GM18520 (cell line): ENCODE measurements around the gene CLTCL1.
"Not testable (repeated sequence)": the region's sequence is repeated elsewhere in the genome, so short reads cannot be mapped to it uniquely, and the experiment has no call there.

Experiments
- ATAC-seq: cut with Tn5 transposase; IDR thresholded peaks from one replicate; pipeline ENCODE4 v1.9.1; 2021; ENCODE audit not compliant: unreplicated experiment

The CLTCL1 gene

GRCh38 chr22:19291580-19292457, at the start of gene CLTCL1:
Gene CLTCL1, minus strand, starts transcription at chr22:19291719. Its CDS starts 78 bp downstream, at chr22:19291641.
- ATAC-seq: no peak

- ATAC-seq: no peak
Measured at GRCh38 chr22:19337137-19337536, 45.6 kb upstream of the CLTCL1 start.

GRCh38 chr22:19336133-19337075, 44.9 kb upstream of the CLTCL1 start:
- no peak for ATAC-seq

GRCh38 chr22:19331975-19332374, 40.5 kb upstream of the CLTCL1 start:
- ATAC-seq: no peak

- ATAC-seq: no peak
Measured at GRCh38 chr22:19331474-19331873, 40.0 kb upstream of the CLTCL1 start.

GRCh38 chr22:19330865-19331418, 39.4 kb upstream of the CLTCL1 start:
- no peak for ATAC-seq

- ATAC-seq: not testable (repeated sequence)
Measured at GRCh38 chr22:19330205-19330604, 38.7 kb upstream of the CLTCL1 start.

DNA sequence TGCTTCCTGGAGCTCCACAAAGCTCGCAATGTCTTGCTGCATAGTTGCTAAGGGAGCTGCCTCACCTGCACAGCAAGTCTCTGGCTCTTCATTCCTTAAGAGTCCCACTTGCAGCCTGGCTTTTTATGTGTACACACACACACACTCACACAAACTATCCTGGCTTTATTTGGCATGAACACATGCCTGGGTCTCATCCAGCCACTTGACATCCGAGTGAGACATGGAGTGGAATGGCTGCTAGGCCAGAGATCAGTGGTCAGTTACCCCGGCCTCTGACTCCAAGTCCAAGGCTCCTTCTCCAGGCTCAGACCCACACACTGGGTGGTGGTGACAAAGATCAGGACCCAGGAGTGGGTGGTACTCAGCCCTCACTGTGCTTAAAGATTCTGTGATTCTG, 37.9 kb upstream of the CLTCL1 start:
- ATAC-seq: no peak

GRCh38 chr22:19325296-19325948, 33.9 kb upstream of the CLTCL1 start:
- ATAC-seq: no peak

GRCh38 chr22:19323420-19323819, 31.9 kb upstream of the CLTCL1 start:
- ATAC-seq: not testable (repeated sequence)

DNA sequence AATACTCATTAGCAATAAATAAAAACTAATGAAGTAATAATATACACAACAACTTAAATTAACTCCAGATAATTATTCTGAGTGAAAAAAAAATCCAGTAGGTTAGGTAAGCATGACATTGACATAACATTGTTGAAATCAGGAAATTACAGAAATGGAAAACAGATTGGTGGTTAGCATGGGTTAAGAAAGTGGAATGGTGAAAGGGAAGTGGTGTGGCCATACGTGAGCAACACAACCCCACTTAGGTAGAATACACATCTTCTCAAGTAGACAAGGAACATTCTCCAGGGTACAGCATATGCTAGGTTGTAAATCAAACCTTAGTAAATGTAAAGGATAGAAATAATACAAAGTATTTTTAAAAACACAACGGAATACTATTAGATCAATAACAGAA, 30.2 kb upstream of the CLTCL1 start:
- ATAC-seq: no peak

GRCh38 chr22:19320136-19320535, 28.6 kb upstream of the CLTCL1 start:
- not testable (repeated sequence) for ATAC-seq

GRCh38 chr22:19319281-19319680, 27.8 kb upstream of the CLTCL1 start:
- no peak for ATAC-seq

DNA sequence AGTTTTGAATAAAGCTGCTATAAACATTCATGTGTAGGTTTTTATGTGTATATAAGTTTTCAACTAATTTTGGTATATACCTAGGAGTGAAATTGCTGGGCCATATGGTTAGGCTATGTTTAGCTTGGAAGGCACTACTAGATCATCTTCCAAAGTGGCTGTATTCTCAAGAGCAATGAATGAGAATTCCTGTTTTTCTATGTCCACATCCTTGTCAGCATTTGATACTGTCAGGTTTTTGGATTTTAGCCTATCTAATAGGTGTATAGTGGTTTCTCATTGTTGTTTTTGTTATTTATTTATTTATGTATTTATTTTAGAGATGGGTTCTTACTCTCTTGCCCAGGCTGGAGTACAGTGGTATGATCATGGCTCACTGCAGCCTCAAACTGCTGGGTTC, 26.3 kb upstream of the CLTCL1 start:
- ATAC-seq: no peak

DNA sequence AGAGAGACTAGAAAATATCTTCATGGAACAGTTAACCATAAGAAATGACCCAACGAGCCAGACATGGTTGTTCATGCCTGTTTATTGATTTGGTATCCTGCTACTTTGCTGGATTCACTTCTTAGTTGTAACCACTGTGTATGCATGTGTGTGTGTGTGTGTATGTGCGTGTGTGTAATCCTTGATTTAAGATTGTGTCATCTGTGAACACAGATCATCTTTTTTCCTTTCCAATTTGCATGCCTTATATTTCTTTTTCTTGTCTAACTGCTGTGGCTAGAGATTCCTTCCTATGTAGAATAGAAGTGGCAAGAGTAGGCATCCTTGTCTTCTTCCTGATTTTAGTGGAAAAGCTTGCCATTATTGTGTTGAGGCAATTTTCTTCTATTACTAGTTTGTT, 16.4 kb upstream of the CLTCL1 start:
- ATAC-seq: no peak

- not testable (repeated sequence) for ATAC-seq
Measured at GRCh38 chr22:19306535-19306934, 15.0 kb upstream of the CLTCL1 start.

DNA sequence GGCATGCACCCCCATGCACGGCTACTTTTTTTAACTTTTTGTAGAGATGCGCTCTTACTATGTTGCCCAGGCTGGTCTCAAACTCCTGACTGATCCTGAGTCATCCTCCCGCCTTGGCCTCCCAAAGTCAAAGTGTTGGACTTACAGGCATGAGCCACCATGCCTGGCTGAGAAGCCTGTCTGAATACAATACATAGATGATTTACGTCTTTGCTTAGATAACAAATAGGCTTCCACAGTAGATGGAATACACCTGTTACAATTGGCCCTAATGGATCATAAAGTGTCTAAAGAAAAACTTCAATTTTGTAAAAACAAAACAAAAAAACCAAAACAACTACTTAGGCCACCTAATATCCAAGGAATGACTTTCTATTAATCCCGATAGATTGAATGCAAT, 13.0 kb upstream of the CLTCL1 start:
- no peak for ATAC-seq

DNA sequence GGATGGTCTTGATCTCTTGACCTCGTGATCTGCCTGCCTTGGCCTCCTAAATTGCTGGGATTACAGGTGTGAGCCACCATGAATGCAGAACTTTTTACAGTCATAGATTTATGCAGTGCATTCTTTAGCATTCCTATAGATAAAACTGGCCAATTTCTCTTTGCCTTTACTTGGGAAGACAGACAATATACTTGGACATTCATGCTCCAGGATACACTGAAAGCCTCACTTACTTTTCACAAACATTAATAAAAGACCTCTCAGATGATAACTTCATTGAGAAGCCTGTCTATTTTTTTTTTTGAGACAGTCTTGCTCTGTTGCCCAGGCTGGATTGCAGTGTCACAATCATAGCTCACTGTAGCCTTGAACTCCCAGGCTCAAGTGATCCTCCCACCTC, 12.3 kb upstream of the CLTCL1 start:
- no peak for ATAC-seq

DNA sequence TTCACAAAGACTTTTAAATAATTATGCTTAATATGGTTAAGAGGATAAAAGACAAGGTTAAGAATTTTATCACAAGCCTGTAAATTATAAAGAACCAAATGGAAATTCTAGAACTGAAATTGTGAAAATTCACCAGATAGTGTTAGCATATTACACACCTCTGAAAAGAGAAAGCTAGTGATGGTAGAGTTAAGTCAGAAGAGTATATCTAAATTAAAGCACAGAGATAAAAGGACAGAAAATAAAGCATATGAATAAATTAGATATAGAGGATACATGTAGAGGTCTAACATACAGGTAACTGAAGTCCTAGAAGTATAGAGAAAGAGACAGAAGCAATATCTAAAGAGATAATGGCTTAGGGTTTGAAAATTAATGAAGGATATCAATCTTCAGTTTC, 4.2 kb upstream of the CLTCL1 start:
- ATAC-seq: no peak

DNA sequence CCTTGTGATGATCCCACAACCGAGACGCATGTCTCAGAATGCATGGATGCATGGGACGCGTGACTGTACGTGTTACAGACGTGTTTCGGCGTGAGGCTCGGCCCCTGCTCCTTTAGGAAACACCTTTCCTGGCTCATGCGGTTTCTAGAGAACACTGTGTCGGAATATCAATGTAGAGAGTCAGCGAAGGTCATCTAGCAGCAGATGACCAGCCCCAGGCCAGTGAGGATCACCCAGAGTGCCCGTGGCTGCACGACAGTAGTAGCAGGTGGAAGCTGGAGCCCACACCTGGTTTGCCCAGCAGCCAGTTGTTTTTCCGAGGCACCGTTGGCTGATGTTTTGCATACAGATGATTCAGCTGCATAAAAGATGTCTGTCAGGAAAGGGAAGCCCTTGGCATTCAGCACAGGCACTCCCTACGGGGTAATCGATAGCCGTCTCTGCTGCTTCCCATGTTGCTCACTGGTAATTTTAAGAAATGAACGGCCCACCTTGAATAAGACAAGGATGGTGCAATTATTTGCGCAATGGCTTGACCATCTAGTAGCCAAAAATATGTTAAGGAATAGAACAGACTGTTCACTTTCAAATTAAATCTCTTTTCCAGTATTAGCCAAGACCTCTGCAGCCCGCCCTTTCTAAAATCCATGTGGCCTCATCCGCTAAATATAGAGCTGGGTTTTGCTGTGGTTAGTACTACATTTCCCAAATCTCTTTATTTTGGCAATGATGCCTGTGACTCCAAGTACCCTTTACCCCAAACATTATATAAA, 1.1 kb upstream of the CLTCL1 start:
- no peak for ATAC-seq
